Ishikawa (cell line): ENCODE results near the gene GSC.

Experiments used
- CEBPB ChIP-seq: IDR thresholded peaks from 2 replicates; pipeline ENCODE4 v1.6.1; 2012
- CREB1 ChIP-seq: IDR thresholded peaks from 2 replicates; pipeline ENCODE4 v1.6.1; 2012; ENCODE audit warnings: low read depth
- EGR1 ChIP-seq: IDR thresholded peaks from 2 replicates; pipeline ENCODE4 v1.6.1; 2012
- EP300 ChIP-seq: IDR thresholded peaks from 2 replicates; pipeline ENCODE4 v1.6.1; 2012; ENCODE audit warnings: borderline replicate concordance
- FOXM1 ChIP-seq: IDR thresholded peaks from 2 replicates; pipeline ENCODE4 v1.6.1; 2012; ENCODE audit warnings: low read depth, borderline replicate concordance
- MAX ChIP-seq: IDR thresholded peaks from 2 replicates; pipeline ENCODE4 v1.6.1; 2012
- NFIC ChIP-seq: IDR thresholded peaks from 2 replicates; pipeline ENCODE4 v1.6.1; 2012
- RAD21 ChIP-seq: IDR thresholded peaks from 2 replicates; pipeline ENCODE4 v1.6.1; 2012; ENCODE audit warnings: low read depth
- REST ChIP-seq: IDR thresholded peaks from 2 replicates; pipeline ENCODE4 v1.6.1; 2012; ENCODE audit warnings: low read depth, mild to moderate bottlenecking
- TAF1 ChIP-seq: IDR thresholded peaks from 2 replicates; pipeline ENCODE4 v1.6.1; 2012; ENCODE audit warnings: low read depth, mild to moderate bottlenecking
- TCF12 ChIP-seq: IDR thresholded peaks from 2 replicates; pipeline ENCODE4 v1.6.1; 2012; ENCODE audit warnings: low read depth
- TEAD4 ChIP-seq: IDR thresholded peaks from 2 replicates; pipeline ENCODE4 v1.6.1; 2012
- USF1 ChIP-seq: IDR thresholded peaks from 2 replicates; pipeline ENCODE4 v1.6.1; 2012
- YY1 ChIP-seq: IDR thresholded peaks from 2 replicates; pipeline ENCODE4 v1.6.1; 2012; ENCODE audit warnings: low read depth
- ZBTB7A ChIP-seq: IDR thresholded peaks from 2 replicates; pipeline ENCODE4 v1.6.1; 2012; ENCODE audit warnings: low read depth

The GSC gene

GRCh38 chr14:94748667-94749347 is 21.1 kb downstream of the GSC start:
- no peak for TF ChIP-seq CEBPB
- no peak for TF ChIP-seq TCF12
- TF ChIP-seq RAD21, result peak; percentile 48

- TF ChIP-seq RAD21, result no peak
- TF ChIP-seq YY1, result no peak
- no peak for TF ChIP-seq TAF1
- TF ChIP-seq CREB1, result no peak
- TF ChIP-seq TCF12, result no peak
Measured at GRCh38 chr14:94747739-94748138, 22.2 kb downstream of the GSC start.

GRCh38 chr14:94746131-94746530 is 23.8 kb downstream of the GSC start:
- TF ChIP-seq CEBPB (no peak), CREB1 (no peak), NFIC (no peak), RAD21 (no peak), YY1 (no peak), ZBTB7A (no peak)

GRCh38 chr14:94738751-94739150 is 31.2 kb downstream of the GSC start:
- TF ChIP-seq MAX (no peak), ZBTB7A (no peak), EGR1 (no peak), CEBPB (no peak), NFIC (no peak), YY1 (no peak), RAD21 (no peak), REST (no peak), FOXM1 (no peak), TAF1 (no peak), EP300 (no peak), TCF12 (no peak), USF1 (no peak), TEAD4 (no peak), CREB1 (no peak)

GRCh38 chr14:94738097-94738496 is 31.8 kb downstream of the GSC start:
- no peak for TF ChIP-seq TCF12
- TF ChIP-seq CREB1, result no peak
- TF ChIP-seq REST, result no peak
- TF ChIP-seq MAX, result no peak
- TF ChIP-seq RAD21, result no peak
- no peak for TF ChIP-seq FOXM1
- no peak for TF ChIP-seq YY1
- no peak for TF ChIP-seq EP300
- TF ChIP-seq EGR1, result no peak
- TF ChIP-seq TEAD4, result no peak
- no peak for TF ChIP-seq ZBTB7A
- no peak for TF ChIP-seq TAF1

GRCh38 chr14:94728950-94729349 is 41.0 kb downstream of the GSC start:
- TF ChIP-seq MAX, result no peak
- TF ChIP-seq EGR1, result no peak
- TF ChIP-seq TAF1, result no peak
- no peak for TF ChIP-seq CREB1
- no peak for TF ChIP-seq YY1
- no peak for TF ChIP-seq RAD21
- no peak for TF ChIP-seq REST
